DMS114 treated with DMSO at 0.1 percent for 48 hours (cell line): Measurements from ENCODE around the gene TC2N.
"Not testable (repeated sequence)": the region's sequence is repeated elsewhere in the genome, so short reads cannot be mapped to it uniquely, and the experiment has no call there.

Source experiments
- DNase-seq: peaks from one replicate; lab custom pipeline; 2025; ENCODE audit not compliant: unreplicated experiment; lab: John Stamatoyannopoulos, UW

The TC2N gene

GRCh38 chr14:91867316-91867988 lies at the start of gene TC2N:
Gene TC2N (minus strand): TSS chr14:91867536. CDS start chr14:91813769, 53,767 bp downstream.
- DNase-seq = no peak

DNA sequence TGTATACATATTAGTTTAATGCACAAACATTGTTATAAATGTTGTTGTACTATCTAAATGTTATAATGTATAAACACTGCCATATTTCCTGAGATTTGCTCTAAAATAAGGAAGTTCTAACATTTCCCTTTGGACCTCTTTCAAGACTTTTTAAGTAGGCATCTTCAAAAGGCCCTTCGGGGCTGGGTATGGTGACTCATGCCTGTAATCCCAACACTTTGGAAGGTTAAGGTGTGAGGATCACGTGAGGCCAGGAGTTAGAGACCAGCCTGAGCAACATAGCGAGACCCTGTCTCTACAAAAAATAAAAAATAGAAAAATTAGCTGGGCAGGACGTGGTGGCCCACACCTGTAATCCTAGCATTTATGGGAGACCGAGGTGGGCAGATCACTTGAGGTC lies 44.7 kb upstream of the TC2N start:
- DNase-seq = no peak

- peak; percentile 10 for DNase-seq
These were observed 44.2 kb upstream of the TC2N start for GRCh38 chr14:91911474-91912032.

- no peak for DNase-seq
These were observed 42.9 kb upstream of the TC2N start for GRCh38 chr14:91910196-91910595.

DNA sequence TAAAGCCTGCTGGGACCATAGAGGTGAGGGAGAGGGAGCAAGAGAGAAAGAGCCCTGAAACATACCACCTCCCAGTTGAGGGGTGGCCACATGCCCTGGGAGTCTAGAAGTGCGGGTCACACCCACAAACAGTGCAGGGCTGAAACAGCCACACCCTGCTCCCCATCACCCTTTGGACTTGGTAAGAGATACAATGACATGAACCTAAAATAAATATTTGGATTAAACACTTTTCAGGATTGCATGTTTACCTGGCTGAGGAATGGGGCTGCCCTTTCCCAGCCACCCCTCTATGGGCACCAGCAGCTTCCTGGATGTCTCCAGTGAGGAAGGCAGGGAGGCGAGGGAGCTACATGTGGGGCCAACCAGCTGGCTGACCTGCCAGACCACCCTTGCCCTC lies 39.0 kb upstream of the TC2N start:
- DNase-seq = no peak

GRCh38 chr14:91904956-91905645 lies 37.8 kb upstream of the TC2N start:
- no peak for DNase-seq

GRCh38 chr14:91904483-91904882 lies 37.1 kb upstream of the TC2N start:
- DNase-seq = no peak

- no peak for DNase-seq
These were observed 35.7 kb upstream of the TC2N start for GRCh38 chr14:91903070-91903469.

- DNase-seq = no peak
These were observed 35.0 kb upstream of the TC2N start for GRCh38 chr14:91902336-91902735.

DNA sequence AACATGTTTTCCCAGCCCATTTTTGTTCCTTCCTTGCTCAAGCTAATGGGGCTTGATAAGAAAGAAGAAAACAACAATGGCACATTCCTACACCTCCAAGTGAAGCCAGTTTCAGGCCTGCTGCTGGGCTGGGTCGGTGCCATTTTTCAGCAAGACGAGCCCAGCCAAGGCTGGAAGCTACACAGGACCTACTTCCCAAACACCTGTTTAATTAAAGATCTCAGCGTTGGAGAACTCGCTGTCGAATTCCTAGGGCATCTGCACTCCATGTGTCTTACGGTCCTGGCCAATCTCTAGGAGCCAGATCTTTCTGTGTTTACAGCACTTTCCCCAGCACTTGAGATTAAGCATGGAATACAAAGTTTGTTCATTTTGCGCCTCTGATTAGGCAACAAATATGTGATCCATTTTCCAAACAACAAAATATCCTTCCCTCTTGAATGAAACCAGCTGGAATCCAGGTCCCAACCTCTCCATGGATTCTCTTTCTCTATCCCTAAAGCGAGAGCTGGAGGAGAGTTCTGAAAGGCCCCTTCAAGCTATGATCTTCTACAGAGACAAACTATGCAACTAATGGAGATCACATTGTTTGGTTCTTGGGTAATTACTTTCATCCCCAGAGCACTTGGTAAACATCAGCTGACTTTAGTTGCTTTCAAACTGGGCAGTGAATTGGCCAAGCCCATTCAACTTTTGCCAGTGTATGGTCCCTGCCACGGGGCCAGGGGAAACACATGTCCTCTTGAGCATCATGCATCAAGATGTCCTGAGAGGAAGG lies 34.3 kb upstream of the TC2N start:
- DNase-seq = no peak

DNA sequence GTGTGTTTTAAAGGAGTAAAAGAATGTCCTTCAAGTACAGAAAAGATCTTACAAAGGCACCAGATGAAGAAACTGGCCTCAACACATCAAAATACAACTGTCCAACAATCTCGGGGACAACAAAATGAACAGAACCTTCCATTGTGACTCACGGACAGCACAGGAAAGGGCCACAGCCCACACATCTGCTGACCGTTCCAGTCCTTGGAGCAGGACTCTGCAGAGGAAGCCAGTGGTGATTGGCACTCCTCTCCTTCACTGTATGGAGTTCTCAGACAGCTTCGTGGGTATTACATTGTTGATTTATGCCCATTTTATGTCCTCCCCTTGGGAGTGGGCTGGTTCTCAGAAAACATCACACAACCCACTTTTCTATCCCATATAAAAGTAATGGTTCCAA lies 32.5 kb upstream of the TC2N start:
- no peak for DNase-seq

DNA sequence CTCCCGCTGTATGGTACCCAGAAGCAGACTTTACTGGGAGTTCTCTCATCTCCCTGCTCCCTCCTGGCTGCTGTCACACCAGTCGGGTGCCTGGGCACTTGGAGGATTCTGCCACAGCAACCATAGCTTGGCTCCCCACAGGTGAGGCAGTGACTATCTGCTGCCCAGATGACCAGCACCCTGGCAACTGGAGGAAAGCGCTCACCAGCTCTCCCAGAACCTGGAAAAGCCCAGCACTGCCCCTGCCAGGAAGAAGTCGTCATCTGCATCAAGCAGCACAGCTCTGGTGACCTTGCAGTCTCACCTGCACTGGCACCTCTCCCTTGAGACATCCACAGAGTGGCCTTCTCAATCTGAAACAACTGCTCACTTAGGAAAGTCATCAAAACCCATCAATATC lies 31.9 kb upstream of the TC2N start:
- no peak for DNase-seq

DNA sequence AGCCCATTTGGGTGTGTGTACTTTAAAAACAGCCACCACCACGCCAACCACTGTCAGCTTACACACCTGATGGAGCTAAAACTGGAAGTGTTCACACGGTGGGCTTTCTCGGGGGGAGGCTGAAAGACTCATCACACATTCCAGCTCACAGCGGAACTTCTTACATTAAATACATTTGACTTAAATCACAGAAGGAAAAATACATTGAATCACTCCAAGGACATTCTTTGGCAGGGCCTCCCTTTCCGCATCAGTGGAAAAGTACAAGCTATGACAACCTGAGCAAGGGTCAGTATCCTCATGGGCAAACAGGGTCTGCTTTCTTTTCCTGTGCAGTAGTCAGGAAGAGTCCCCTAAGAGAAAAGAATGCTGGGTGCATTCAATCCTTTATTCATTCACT lies 31.0 kb upstream of the TC2N start:
- DNase-seq = no peak

- DNase-seq = not testable (repeated sequence)
These were observed 30.4 kb upstream of the TC2N start for GRCh38 chr14:91897716-91898115.

GRCh38 chr14:91897106-91897701 lies 29.9 kb upstream of the TC2N start:
- DNase-seq = no peak

DNA sequence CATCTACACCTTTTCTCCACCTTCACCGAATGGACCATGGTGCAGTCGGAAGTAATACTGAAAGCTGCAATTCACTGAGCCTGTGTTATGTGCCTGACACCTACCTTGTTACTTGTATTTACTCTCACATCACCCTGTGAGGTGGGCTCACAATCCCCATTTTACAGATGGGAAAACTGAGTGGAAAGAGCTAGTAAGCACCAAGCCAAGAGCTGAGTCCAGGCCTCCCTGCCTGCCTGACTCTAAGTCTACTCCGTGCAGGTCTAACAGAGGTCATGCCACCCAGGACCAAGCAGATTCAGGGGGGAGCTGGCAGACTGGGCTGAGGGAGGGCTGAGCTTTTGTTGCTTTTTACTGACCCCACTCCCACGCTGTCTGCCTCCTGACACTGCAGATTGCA lies 29.1 kb upstream of the TC2N start:
- no peak for DNase-seq

DNA sequence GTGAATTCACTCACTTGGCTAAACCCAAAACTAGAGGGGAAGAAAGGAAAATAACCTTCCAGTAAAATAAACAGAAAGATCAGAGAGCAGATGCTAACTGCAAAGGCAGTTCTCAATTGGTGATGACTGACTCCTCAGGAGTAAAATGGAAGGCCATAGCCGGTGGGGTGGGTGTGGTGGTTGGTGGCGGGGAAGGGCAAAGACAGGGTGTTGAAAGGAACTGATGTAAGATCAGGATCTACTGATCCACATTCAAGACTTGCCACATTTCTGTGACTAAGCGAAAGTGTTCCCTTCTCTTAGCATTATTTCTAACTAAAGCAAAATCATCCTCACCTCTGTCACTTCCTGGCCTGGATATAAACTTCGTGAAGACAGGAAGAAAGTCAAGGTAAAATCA lies 26.3 kb upstream of the TC2N start:
- no peak for DNase-seq

GRCh38 chr14:91893007-91893406 lies 25.7 kb upstream of the TC2N start:
- no peak for DNase-seq

DNA sequence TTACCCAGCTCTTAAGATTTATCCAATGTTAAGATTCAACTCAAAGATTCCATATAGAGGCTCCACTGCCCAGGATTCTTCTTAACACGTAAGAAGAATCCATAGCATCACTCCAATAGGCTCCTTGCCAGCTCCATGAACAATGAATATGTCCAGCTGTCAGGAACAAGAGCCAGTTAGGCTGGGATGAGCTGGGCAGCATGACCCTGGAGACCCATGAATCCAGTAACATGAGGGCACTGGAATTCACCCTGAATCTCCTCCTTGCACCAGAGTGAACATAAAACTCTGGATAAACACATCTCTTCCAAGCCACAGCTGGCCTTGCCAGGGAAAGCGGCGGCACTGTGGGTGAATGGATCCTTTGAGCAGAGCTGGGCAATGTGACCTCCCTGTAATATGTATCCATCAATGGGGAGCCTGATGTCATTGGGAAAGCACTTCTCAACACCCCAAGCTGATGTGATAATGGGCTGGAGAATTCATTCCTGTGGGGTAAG lies 24.4 kb upstream of the TC2N start:
- no peak for DNase-seq

DNA sequence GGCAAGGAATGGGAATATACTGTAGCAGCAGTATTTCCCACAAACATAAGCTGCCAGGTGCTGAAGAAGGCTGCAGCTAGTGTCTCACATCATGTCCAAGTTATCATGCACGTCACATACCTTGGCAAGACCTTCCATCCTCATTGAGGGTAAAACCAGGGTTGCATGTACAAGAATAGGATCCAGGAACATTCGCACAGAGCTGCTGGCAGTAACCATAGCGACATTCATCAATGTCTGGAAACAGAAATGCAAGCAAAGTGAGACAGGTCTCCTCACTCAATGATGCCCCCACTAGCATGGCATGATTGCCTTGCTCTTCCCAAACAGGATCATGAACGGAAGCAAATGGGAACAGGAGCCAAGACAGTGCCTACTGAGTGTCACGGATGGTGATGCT lies 23.8 kb upstream of the TC2N start:
- no peak for DNase-seq

DNA sequence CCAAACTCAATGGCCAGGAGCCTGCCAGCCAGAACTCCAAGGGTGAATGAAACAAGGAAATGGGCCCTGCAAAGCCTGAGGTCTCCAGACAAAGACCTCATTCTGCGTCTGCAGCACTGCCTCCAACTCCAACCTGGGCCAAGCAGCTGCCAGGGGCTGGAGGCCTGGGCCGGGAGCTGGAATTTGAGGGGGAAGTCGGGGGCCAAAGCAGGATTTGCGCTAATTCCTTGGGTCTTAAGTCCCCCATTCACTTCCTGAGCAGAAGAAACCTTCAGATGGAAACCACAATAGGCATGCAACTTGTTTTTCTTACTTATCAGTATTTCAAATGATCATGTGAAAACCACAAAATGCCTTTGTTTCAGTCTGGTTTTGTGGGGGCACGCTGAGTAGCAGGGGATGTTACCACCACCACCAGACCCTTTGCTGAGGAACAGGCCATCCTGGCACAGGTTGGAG lies 23.0 kb upstream of the TC2N start:
- no peak for DNase-seq
